HepG2 (cell line): ENCODE data around the gene GRID1. TPM values are rescaled to one million over a fixed set of nuclear protein-coding genes. Genes with fewer than 3 reads are reported as not detected.

ENCODE experiments used
- ATAC-seq: fragments of 200-7000 bp; cut with Tn5 transposase; 3 replicates; pipeline ENCODE4 v1.9.1; 2020; ENCODE audit warnings: mild to moderate bottlenecking, moderate library complexity
- BruUV-seq: library from RNA; stranded (reverse); fragments of 400-500 nt; replicated peaks from 2 replicates; lab custom pipeline; 2021; lab: Mats Ljungman, UMichigan
- CTCF ChIA-PET: fragments of 300-600 bp; formaldehyde crosslinking; extraction: SDS; loops from one replicate; lab custom pipeline; 2021; ENCODE audit warnings: low total read pairs, inconsistent platforms, low intra/inter-chr PET ratio; lab: Yijun Ruan, JAX
- POLR2A ChIA-PET: fragments of 350-600 bp; sonication (Branson Sonifier 250); formaldehyde crosslinking; loops from one replicate; lab custom pipeline; 2020; ENCODE audit warnings: antibody characterized with exemption, inconsistent platforms; lab: Yijun Ruan, JAX
- DNase-seq: peaks from one replicate; pipeline ENCODE4 v3.0.0-alpha.2; 2015; ENCODE audit warnings: low spot score
- FAIRE-seq: peaks from 3 replicates; lab custom pipeline; 2011; peaks lifted over from hg19 to GRCh38; lab: Jason Lieb, UNC
- H2AFZ ChIP-seq: one replicate; pipeline ENCODE4 v1.6.1; 2011; ENCODE audit warnings: low read length, inconsistent platforms
- H3K27ac ChIP-seq: fragments of 300-600 bp; 3 replicates; pipeline ENCODE4 v1.8.0; 2011; ENCODE audit warnings: mixed run types, mild to moderate bottlenecking, mixed read lengths, low read length, inconsistent platforms; ENCODE audit not compliant: insufficient read depth; ENCODE audit errors: extremely low read length
- H3K27me3 ChIP-seq, 2 experiments: fragments of 200-600 bp in 1 of 2; 2 replicates in 1 of 2; 3 replicates in 1 of 2; pipeline versions ENCODE4 v1.6.0 to v1.8.0; 2011; ENCODE audit warnings: low read length in 2 of 2, mild to moderate bottlenecking in 2 of 2, moderate library complexity in 2 of 2, inconsistent platforms in 1 of 2; ENCODE audit not compliant: insufficient read depth in 2 of 2, control insufficient read depth in 1 of 2
- H3K36me3 ChIP-seq, 2 experiments: fragments of 200-600 bp in 1 of 2; replicated peaks in 1 of 2; 2 replicates in 1 of 2; 3 replicates in 1 of 2; pipeline versions ENCODE4 v1.5.1 to v1.8.0; 2011; ENCODE audit warnings: low read length in 2 of 2, inconsistent platforms in 1 of 2; ENCODE audit not compliant: insufficient read depth in 2 of 2, control insufficient read depth in 1 of 2
- H3K4me1 ChIP-seq: 2 replicates; pipeline ENCODE4 v1.5.1; 2012; ENCODE audit warnings: low read length, inconsistent platforms; ENCODE audit not compliant: insufficient read depth
- H3K4me2 ChIP-seq: 2 replicates; pipeline ENCODE4 v1.6.0; 2011; ENCODE audit warnings: low read depth, low read length, inconsistent platforms
- H3K4me3 ChIP-seq, 3 experiments: fragments of 200-600 bp in 1 of 3; sonication (generic), shearing (Covaris generic) in 1 of 3; replicated peaks in 1 of 3; 2 replicates each; pipeline ENCODE4 v1.5.1; 2011 to 2016; ENCODE audit warnings: low read length in 3 of 3, inconsistent platforms in 2 of 3, low read depth in 2 of 3, mild to moderate bottlenecking in 2 of 3, control low read depth in 1 of 3, mixed read lengths in 1 of 3; ENCODE audit not compliant: insufficient read depth in 1 of 3
- H3K79me2 ChIP-seq: one replicate; pipeline ENCODE4 v1.6.1; 2011; ENCODE audit warnings: low read length, inconsistent platforms; ENCODE audit not compliant: insufficient read depth
- H3K9ac ChIP-seq: 2 replicates; pipeline ENCODE4 v1.6.0; 2011; ENCODE audit warnings: mild to moderate bottlenecking, low read depth, low read length, inconsistent platforms; ENCODE audit not compliant: insufficient read depth
- H3K9me3 ChIP-seq: 2 replicates; pipeline ENCODE4 v1.5.1; 2012; ENCODE audit warnings: mild to moderate bottlenecking, low read length
- H4K20me1 ChIP-seq: 2 replicates; pipeline ENCODE4 v1.6.0; 2011; ENCODE audit warnings: inconsistent platforms, mild to moderate bottlenecking, low read length, moderate library complexity; ENCODE audit not compliant: insufficient read depth
- FOXK1 ChIP-seq: sonication (generic); formaldehyde crosslinking; IDR thresholded peaks from 2 replicates; pipeline ENCODE4 v1.4.0; 2020; ENCODE audit warnings: low read depth, missing genetic modification reagents, borderline replicate concordance
- HES4 ChIP-seq: sonication (generic); formaldehyde crosslinking; IDR thresholded peaks from 2 replicates; pipeline ENCODE4 v1.9.0; 2021; ENCODE audit warnings: mild to moderate bottlenecking, missing genetic modification reagents, borderline replicate concordance
- ONECUT2 ChIP-seq: sonication (generic); formaldehyde crosslinking; IDR thresholded peaks from 2 replicates; pipeline ENCODE4 v1.4.0; 2020; ENCODE audit warnings: missing genetic modification reagents
- ZNF430 ChIP-seq: sonication (generic); formaldehyde crosslinking; IDR thresholded peaks from 2 replicates; pipeline ENCODE4 v1.9.0; 2021; ENCODE audit warnings: mild to moderate bottlenecking, missing genetic modification reagents
- WGBS: methylation state at CpG from one replicate; pipeline ENCODE4 v1.1.6; 2017; ENCODE audit warnings: low lambda C conversion rate; 5-methylcytosine and 5-hydroxymethylcytosine counted together
- in situ Hi-C: cut with HindIII; loops from 2 replicates; pipeline ENCODE4 v1.10.0; 2017; ENCODE audit warnings: low pct_unique_long_range_greater_than_20kb; ENCODE audit not compliant: extremely low pct_ligation_motif_present
- intact Hi-C: fragments of 100-400 bp; cut with micrococcal nuclease; formaldehyde crosslinking; loops from one replicate; pipeline ENCODE4 v1.10.0; 2022; ENCODE audit not compliant: unreplicated experiment
- polyA plus RNA-seq, 8 experiments: library from polyadenylated mRNA; depleted of rRNA in 3 of 8; stranded (reverse) in 7 of 8; unstranded in 1 of 8; fragments of >200 nt; fragmentation: Illumina TruSeq in 4 of 8; extraction: Trizol in 4 of 8; gene quantifications; 2 replicates each; pipeline versions ENCODE4 v1.2.1 to v1.2.3, GENCODE V29; 2011 to 2016; ENCODE audit warnings: low read depth in 4 of 8, missing spikeins in 1 of 8, mixed read lengths in 1 of 8; ENCODE audit not compliant: insufficient read depth in 1 of 8
- total RNA-seq, 5 experiments: library from RNA; depleted of rRNA; stranded (reverse); fragments of >200 nt; fragmentation: Illumina TruSeq; extraction: Trizol; gene quantifications; 2 replicates each; pipeline ENCODE4 v1.2.3, GENCODE V29; 2016; ENCODE audit warnings: low read depth in 1 of 5
- TF ChIP-seq, protein P1 (sequence below): sonication (generic); formaldehyde crosslinking; IDR thresholded peaks from 2 replicates; pipeline ENCODE4 v1.8.0; 2022; ENCODE audit warnings: low read depth, missing genetic modification reagents
- TF ChIP-seq, protein P2 (sequence below): sonication (generic); formaldehyde crosslinking; IDR thresholded peaks from 2 replicates; pipeline ENCODE4 v1.4.0; 2020; ENCODE audit warnings: missing genetic modification reagents
- TF ChIP-seq, protein P3 (sequence below): sonication (generic); formaldehyde crosslinking; IDR thresholded peaks from 2 replicates; pipeline ENCODE4 v1.4.0; 2020; ENCODE audit warnings: missing genetic modification reagents

The GRID1 gene
- total and polyA plus RNA-seq, 2 of the 13 experiments (the other 11 are each of a cell fraction or from before 2014, with no cell fraction given) = 0.05 TPM; not detected in 1

DNA sequence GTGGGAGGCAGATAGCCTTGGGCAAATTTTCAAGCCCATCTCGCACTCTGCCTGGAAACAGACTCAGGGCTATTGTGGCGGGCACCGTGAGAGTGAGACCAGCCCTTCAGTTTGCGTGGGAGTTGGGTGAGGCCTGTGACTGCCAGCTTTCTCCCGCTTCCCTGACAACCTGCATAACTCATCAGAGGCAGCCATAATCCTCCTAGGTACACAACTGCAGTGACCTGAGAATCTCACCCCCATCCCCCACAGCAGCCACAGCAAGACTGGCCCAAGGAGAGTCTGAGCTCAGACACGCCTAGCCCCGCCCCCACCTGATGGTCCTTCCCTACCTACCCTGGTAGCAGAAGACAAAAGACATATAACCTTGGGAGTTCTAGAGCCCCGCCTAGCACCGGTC is 275.4 kb downstream of the GRID1 start:
- FAIRE-seq = no peak
- Histone ChIP-seq H3K79me2 (no peaks in the 10 kb centered on the region), H3K36me3 (no peaks in the 10 kb centered on the region), H3K27me3 (no peaks in the 10 kb centered on the region; a peak in 1 of 5 replicates), H2AFZ (no peak overlapping the region), H3K4me1 (no peaks in the 10 kb centered on the region), H3K27ac (no peak overlapping the region), H3K9me3 (no peaks in the 10 kb centered on the region), H3K4me2 (no peak overlapping the region), H3K9ac (no peak overlapping the region), H3K4me3 (no peak overlapping the region), H4K20me1 (no peaks in the 10 kb centered on the region)
- intact Hi-C loops (no loop called here), in situ Hi-C loops (no loop called here)
- no peak for ATAC-seq
- BruUV-seq = no TSS peak
- POLR2A ChIA-PET = no interaction called here
- TF ChIP-seq, protein P1, sequence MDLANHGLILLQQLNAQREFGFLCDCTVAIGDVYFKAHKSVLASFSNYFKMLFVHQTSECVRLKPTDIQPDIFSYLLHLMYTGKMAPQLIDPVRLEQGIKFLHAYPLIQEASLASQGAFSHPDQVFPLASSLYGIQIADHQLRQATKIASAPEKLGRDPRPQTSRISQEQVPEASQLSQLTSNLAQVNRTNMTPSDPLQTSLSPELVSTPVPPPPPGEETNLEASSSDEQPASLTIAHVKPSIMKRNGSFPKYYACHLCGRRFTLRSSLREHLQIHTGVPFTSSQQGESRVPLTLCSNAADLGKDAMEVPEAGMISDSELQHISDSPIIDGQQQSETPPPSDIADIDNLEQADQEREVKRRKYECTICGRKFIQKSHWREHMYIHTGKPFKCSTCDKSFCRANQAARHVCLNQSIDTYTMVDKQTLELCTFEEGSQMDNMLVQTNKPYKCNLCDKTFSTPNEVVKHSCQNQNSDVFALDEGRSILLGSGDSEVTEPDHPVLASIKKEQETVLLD (CRISPR knock-in tag) = no peak
- TF ChIP-seq ZNF430 (CRISPR knock-in tag) (no peak), HES4 (no peak), FOXK1 (CRISPR knock-in tag) (no peak), ONECUT2 (CRISPR knock-in tag) (no peak)
- TF ChIP-seq, protein P2, sequence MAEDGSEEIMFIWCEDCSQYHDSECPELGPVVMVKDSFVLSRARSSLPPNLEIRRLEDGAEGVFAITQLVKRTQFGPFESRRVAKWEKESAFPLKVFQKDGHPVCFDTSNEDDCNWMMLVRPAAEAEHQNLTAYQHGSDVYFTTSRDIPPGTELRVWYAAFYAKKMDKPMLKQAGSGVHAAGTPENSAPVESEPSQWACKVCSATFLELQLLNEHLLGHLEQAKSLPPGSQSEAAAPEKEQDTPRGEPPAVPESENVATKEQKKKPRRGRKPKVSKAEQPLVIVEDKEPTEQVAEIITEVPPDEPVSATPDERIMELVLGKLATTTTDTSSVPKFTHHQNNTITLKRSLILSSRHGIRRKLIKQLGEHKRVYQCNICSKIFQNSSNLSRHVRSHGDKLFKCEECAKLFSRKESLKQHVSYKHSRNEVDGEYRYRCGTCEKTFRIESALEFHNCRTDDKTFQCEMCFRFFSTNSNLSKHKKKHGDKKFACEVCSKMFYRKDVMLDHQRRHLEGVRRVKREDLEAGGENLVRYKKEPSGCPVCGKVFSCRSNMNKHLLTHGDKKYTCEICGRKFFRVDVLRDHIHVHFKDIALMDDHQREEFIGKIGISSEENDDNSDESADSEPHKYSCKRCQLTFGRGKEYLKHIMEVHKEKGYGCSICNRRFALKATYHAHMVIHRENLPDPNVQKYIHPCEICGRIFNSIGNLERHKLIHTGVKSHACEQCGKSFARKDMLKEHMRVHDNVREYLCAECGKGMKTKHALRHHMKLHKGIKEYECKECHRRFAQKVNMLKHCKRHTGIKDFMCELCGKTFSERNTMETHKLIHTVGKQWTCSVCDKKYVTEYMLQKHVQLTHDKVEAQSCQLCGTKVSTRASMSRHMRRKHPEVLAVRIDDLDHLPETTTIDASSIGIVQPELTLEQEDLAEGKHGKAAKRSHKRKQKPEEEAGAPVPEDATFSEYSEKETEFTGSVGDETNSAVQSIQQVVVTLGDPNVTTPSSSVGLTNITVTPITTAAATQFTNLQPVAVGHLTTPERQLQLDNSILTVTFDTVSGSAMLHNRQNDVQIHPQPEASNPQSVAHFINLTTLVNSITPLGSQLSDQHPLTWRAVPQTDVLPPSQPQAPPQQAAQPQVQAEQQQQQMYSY = no peak
- TF ChIP-seq, protein P3, sequence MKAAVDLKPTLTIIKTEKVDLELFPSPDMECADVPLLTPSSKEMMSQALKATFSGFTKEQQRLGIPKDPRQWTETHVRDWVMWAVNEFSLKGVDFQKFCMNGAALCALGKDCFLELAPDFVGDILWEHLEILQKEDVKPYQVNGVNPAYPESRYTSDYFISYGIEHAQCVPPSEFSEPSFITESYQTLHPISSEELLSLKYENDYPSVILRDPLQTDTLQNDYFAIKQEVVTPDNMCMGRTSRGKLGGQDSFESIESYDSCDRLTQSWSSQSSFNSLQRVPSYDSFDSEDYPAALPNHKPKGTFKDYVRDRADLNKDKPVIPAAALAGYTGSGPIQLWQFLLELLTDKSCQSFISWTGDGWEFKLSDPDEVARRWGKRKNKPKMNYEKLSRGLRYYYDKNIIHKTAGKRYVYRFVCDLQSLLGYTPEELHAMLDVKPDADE (CRISPR knock-in tag) = no peak
- WGBS = 50% methylated on average over 3 of the region's 9 CpGs
- CTCF ChIA-PET = no interaction called here
- DNase-seq = no peak
